ENCODE data around the gene CHSY1. TPM values are rescaled to one million over a fixed set of nuclear protein-coding genes. Genes with fewer than 3 reads are reported as not detected.

The CHSY1 gene
- total RNA-seq, 1 experiment from 2014 or later, result 59.1 TPM

- H3K36me3 Mint-ChIP-seq, result peaks cover 15% of the 10 kb centered on the region
These were observed 66.1 kb downstream of the CHSY1 start for GRCh38 chr15:101185770-101186169.

More at GRCh38 chr15:101185770-101186169, 66.1 kb downstream of the CHSY1 start:
- DNase-seq (ENCODE audit: low spot score), result no peak
- ChIA-PET CTCF (interaction anchor here (1.8 kb wide), 1 partner anchor 177 kb away, joined by 5 read pairs; no protein-coding TSS in a partner anchor), POLR2A (interaction anchor here (0.6 kb wide), 1 partner anchor 1987 kb away, joined by 3 read pairs; no protein-coding TSS in a partner anchor)
- no peak for ATAC-seq
- H3K27me3 Mint-ChIP-seq (ENCODE audit: low read depth), result no peaks in the 10 kb centered on the region
- peaks cover 65% of the 10 kb centered on the region for H3K4me1 Mint-ChIP-seq
- no peak overlapping the region for H3K4me3 Mint-ChIP-seq
- no peaks in the 10 kb centered on the region for H3K9me3 Mint-ChIP-seq
- TF ChIP-seq FOXK1 (CRISPR knock-in tag; IDR thresholded peaks at IDR 0.05) (no peak), CBFB (CRISPR knock-in tag; IDR thresholded peaks at IDR 0.05; ENCODE audit: low read depth) (no peak), ZNF512 (CRISPR knock-in tag; IDR thresholded peaks at IDR 0.05; ENCODE audit: borderline replicate concordance) (no peak), ERG (CRISPR knock-in tag; IDR thresholded peaks at IDR 0.05) (no peak), ATF2 (CRISPR knock-in tag; IDR thresholded peaks at IDR 0.05; ENCODE audit: borderline replicate concordance, low read depth) (no peak), ZBTB21 (CRISPR knock-in tag; IDR thresholded peaks at IDR 0.05; ENCODE audit: borderline replicate concordance) (no peak), HMGXB4 (CRISPR knock-in tag; IDR thresholded peaks at IDR 0.05) (no peak), PREB (CRISPR knock-in tag; IDR thresholded peaks at IDR 0.05; ENCODE audit: borderline replicate concordance) (no peak), MXD4 (CRISPR knock-in tag; IDR thresholded peaks at IDR 0.05; ENCODE audit: borderline replicate concordance) (no peak), SP1 (CRISPR knock-in tag; conservative IDR thresholded peaks at IDR 0.05) (no peak), AR (CRISPR knock-in tag; IDR thresholded peaks at IDR 0.05) (no peak), MLX (CRISPR knock-in tag; IDR thresholded peaks at IDR 0.05) (no peak), ZNF219 (CRISPR knock-in tag; IDR thresholded peaks at IDR 0.05; ENCODE audit: borderline replicate concordance) (no peak), MAX (CRISPR knock-in tag; IDR thresholded peaks at IDR 0.05) (no peak), ZNF281 (CRISPR knock-in tag; IDR thresholded peaks at IDR 0.05) (no peak), CREM (CRISPR knock-in tag; IDR thresholded peaks at IDR 0.05) (no peak), SMAD4 (CRISPR knock-in tag; IDR thresholded peaks at IDR 0.05) (no peak), JUN (CRISPR knock-in tag; IDR thresholded peaks at IDR 0.05) (no peak), ZNF425 (CRISPR knock-in tag; conservative IDR thresholded peaks at IDR 0.05) (no peak)
- peak overlapping the region; percentile 34 for H3K27ac Mint-ChIP-seq

Measured in WTC11 (cell line).